Stimulated activated naive B cell treated with anti-CD40 and anti-IgM and Interleukin-4, amounts not matched to agents 10 μg/mL and 1 μg/mL and 100 μg/mL, for 72 hours (primary cell): ENCODE data around the gene GRK6.

Experiments used
- ATAC-seq, 2 donors: fragments of 150-1000 bp; cut with Tn5 transposase; replicated peaks; 2 replicates each; pipeline ENCODE4 v1.10.0; 2021; ENCODE audit warnings: moderate library complexity in 1 of 2
- DNase-seq: peaks from one replicate; pipeline ENCODE4 v3.0.0; 2021
- H3K27ac Mint-ChIP-seq: one replicate; pipeline ENCODE4 v1.8.0; 2022; ENCODE audit warnings: mild to moderate bottlenecking, mixed read lengths
- H3K27me3 Mint-ChIP-seq, 2 donors: one replicate each; pipeline ENCODE4 v1.8.0; 2022; ENCODE audit warnings: mixed read lengths in 2 of 2
- H3K36me3 Mint-ChIP-seq, 2 donors: one replicate each; pipeline ENCODE4 v1.8.0; 2022; ENCODE audit warnings: mixed read lengths in 2 of 2, mild to moderate bottlenecking in 1 of 2
- H3K4me1 Mint-ChIP-seq, 2 donors: one replicate each; pipeline ENCODE4 v1.8.0; 2022; ENCODE audit warnings: mixed read lengths in 2 of 2, mild to moderate bottlenecking in 1 of 2
- H3K4me3 Mint-ChIP-seq, 2 donors: one replicate each; pipeline ENCODE4 v1.8.0; 2022; ENCODE audit warnings: mild to moderate bottlenecking in 2 of 2, mixed read lengths in 2 of 2, moderate library complexity in 1 of 2
- H3K9me3 Mint-ChIP-seq, 2 donors: one replicate each; pipeline ENCODE4 v1.8.0; 2022; ENCODE audit warnings: mixed read lengths in 2 of 2, mild to moderate bottlenecking in 1 of 2

GRK6 gene

GRCh38 chr5:177468685-177469628 is 42.5 kb downstream of the GRK6 start:
- H3K36me3 Mint-ChIP-seq, result no peaks in the 10 kb centered on the region
- H3K4me3 Mint-ChIP-seq, result no peak overlapping the region
- H3K9me3 Mint-ChIP-seq, result no peaks in the 10 kb centered on the region
- DNase-seq, result no peak
- ATAC-seq, result no peak
- peaks cover 2 to 3% of the 10 kb centered on the region in 2 donors for H3K27me3 Mint-ChIP-seq
- H3K4me1 Mint-ChIP-seq, result peaks cover 2 to 6% of the 10 kb centered on the region in 2 donors
- H3K27ac Mint-ChIP-seq, result no peak overlapping the region

- H3K36me3 Mint-ChIP-seq, result no peaks in the 10 kb centered on the region
- peaks cover 8 to 11% of the 10 kb centered on the region in 2 donors for H3K27me3 Mint-ChIP-seq
- H3K4me3 Mint-ChIP-seq, result no peak overlapping the region
- no peak overlapping the region for H3K27ac Mint-ChIP-seq
- H3K9me3 Mint-ChIP-seq, result no peaks in the 10 kb centered on the region
- H3K4me1 Mint-ChIP-seq, result peaks cover 12 to 14% of the 10 kb centered on the region in 2 donors
- DNase-seq (no peak), ATAC-seq (no peak)
These were observed 43.5 kb downstream of the GRK6 start for GRCh38 chr5:177469750-177470525.

GRCh38 chr5:177470759-177471536 is 44.5 kb downstream of the GRK6 start:
- no peak for ATAC-seq
- peaks cover 21 to 22% of the 10 kb centered on the region in 2 donors for H3K4me1 Mint-ChIP-seq

GRCh38 chr5:177471610-177472356 is 45.3 kb downstream of the GRK6 start:
- H3K27me3 Mint-ChIP-seq, result peaks cover 8 to 11% of the 10 kb centered on the region in 2 donors
- DNase-seq (no peak), ATAC-seq (no peak)
- H3K4me1 Mint-ChIP-seq, result peaks cover 23 to 29% of the 10 kb centered on the region in 2 donors
- H3K9me3 Mint-ChIP-seq, result no peaks in the 10 kb centered on the region
- H3K27ac Mint-ChIP-seq, result no peak overlapping the region
- peak overlapping the region; percentile 34 to 56 for H3K4me3 Mint-ChIP-seq
- H3K36me3 Mint-ChIP-seq, result no peaks in the 10 kb centered on the region

More at GRCh38 chr5:177470759-177471536, 44.5 kb downstream of the GRK6 start:
- H3K9me3 Mint-ChIP-seq, result no peaks in the 10 kb centered on the region
- H3K27me3 Mint-ChIP-seq, result peaks cover 8 to 11% of the 10 kb centered on the region in 2 donors
- no peaks in the 10 kb centered on the region for H3K36me3 Mint-ChIP-seq
- no peak overlapping the region for H3K4me3 Mint-ChIP-seq
- no peak for DNase-seq
- H3K27ac Mint-ChIP-seq, result no peak overlapping the region

- ATAC-seq, result peak; percentile 58
- Mint-ChIP-seq H3K4me3 (peak overlapping the region; percentile 41 to 69), H3K4me1 (peaks cover 23 to 31% of the 10 kb centered on the region in 2 donors), H3K36me3 (no peaks in the 10 kb centered on the region), H3K27me3 (peaks cover 8 to 11% of the 10 kb centered on the region in 2 donors), H3K27ac (no peak overlapping the region), H3K9me3 (no peaks in the 10 kb centered on the region)
- no peak for DNase-seq
These were observed 46.3 kb downstream of the GRK6 start for GRCh38 chr5:177472460-177473442.

GRCh38 chr5:177473443-177474001 is 47.0 kb downstream of the GRK6 start, which contains the start of gene DBN1:
TSS of gene DBN1 (minus strand) at chr5:177473634. CDS start at chr5:177473521, 113 bp downstream.
- H3K4me1 Mint-ChIP-seq, result peaks cover 27 to 39% of the 10 kb centered on the region in 2 donors

GRCh38 chr5:177474002-177474476 is 47.6 kb downstream of the GRK6 start:
- no peak for ATAC-seq

More at GRCh38 chr5:177473443-177474001, 47.0 kb downstream of the GRK6 start, which contains the start of gene DBN1:
- DNase-seq, result no peak
- peak within 1 kb of the TSS; percentile 77 to 79 for H3K4me3 Mint-ChIP-seq
- no peaks in the 10 kb centered on the region for H3K36me3 Mint-ChIP-seq
- ATAC-seq, result peak; percentile 30 to 46
- peak within 1 kb of the TSS; percentile 11 for H3K27ac Mint-ChIP-seq
- H3K27me3 Mint-ChIP-seq, result peaks cover 8 to 11% of the 10 kb centered on the region in 2 donors
- no peaks in the 10 kb centered on the region for H3K9me3 Mint-ChIP-seq

GRCh38 chr5:177474846-177475562 is 48.5 kb downstream of the GRK6 start:
- Mint-ChIP-seq H3K4me1 (peaks cover 41 to 54% of the 10 kb centered on the region in 2 donors), H3K27me3 (peaks cover 8 to 11% of the 10 kb centered on the region in 2 donors), H3K27ac (no peak overlapping the region), H3K36me3 (no peaks in the 10 kb centered on the region), H3K4me3 (peak overlapping the region in 1 of 2 donors; percentile 79), H3K9me3 (no peaks in the 10 kb centered on the region)
- ATAC-seq (no peak), DNase-seq (no peak)

More at GRCh38 chr5:177474002-177474476, 47.6 kb downstream of the GRK6 start:
- H3K27me3 Mint-ChIP-seq, result peaks cover 8 to 11% of the 10 kb centered on the region in 2 donors
- no peaks in the 10 kb centered on the region for H3K36me3 Mint-ChIP-seq
- no peak for DNase-seq
- peak overlapping the region; percentile 11 for H3K27ac Mint-ChIP-seq
- no peaks in the 10 kb centered on the region for H3K9me3 Mint-ChIP-seq
- H3K4me1 Mint-ChIP-seq, result peaks cover 32 to 44% of the 10 kb centered on the region in 2 donors
- peak overlapping the region; percentile 77 to 79 for H3K4me3 Mint-ChIP-seq

GRCh38 chr5:177475563-177476427 is 49.3 kb downstream of the GRK6 start:
- peaks cover 42 to 56% of the 10 kb centered on the region in 2 donors for H3K4me1 Mint-ChIP-seq
- peak overlapping the region; percentile 15 for H3K27ac Mint-ChIP-seq
- no peaks in the 10 kb centered on the region for H3K36me3 Mint-ChIP-seq
- ATAC-seq (no peak), DNase-seq (no peak)
- H3K4me3 Mint-ChIP-seq, result no peak overlapping the region
- peaks cover 8 to 11% of the 10 kb centered on the region in 2 donors for H3K27me3 Mint-ChIP-seq
- no peaks in the 10 kb centered on the region for H3K9me3 Mint-ChIP-seq

GRCh38 chr5:177476531-177477233 is 50.2 kb downstream of the GRK6 start:
- peaks cover 8 to 11% of the 10 kb centered on the region in 2 donors for H3K27me3 Mint-ChIP-seq
- H3K36me3 Mint-ChIP-seq, result no peaks in the 10 kb centered on the region
- no peak for DNase-seq
- H3K4me1 Mint-ChIP-seq, result peaks cover 41 to 56% of the 10 kb centered on the region in 2 donors
- no peak overlapping the region for H3K27ac Mint-ChIP-seq
- H3K9me3 Mint-ChIP-seq, result no peaks in the 10 kb centered on the region
- H3K4me3 Mint-ChIP-seq, result no peak overlapping the region
- ATAC-seq, result no peak
